Parathyroid adenoma (tissue), 2 donors: Measurements from ENCODE around the gene RBM33.

ENCODE experiments used
- H2AFZ ChIP-seq: fragments of 300-600 bp; sonication (generic); one replicate; pipeline ENCODE4 v1.7.0; 2017; ENCODE audit warnings: antibody characterized with exemption, mild to moderate bottlenecking
- H3K27ac ChIP-seq: fragments of 300-600 bp; sonication (generic); one replicate; pipeline ENCODE4 v1.7.0; 2017
- H3K27me3 ChIP-seq: fragments of 300-600 bp; sonication (generic); one replicate; pipeline ENCODE4 v1.7.0; 2017; ENCODE audit warnings: low read length; ENCODE audit not compliant: control insufficient read depth, insufficient read depth
- H3K36me3 ChIP-seq: fragments of 300-600 bp; sonication (generic); one replicate; pipeline ENCODE4 v1.7.0; 2017; ENCODE audit warnings: low read length; ENCODE audit not compliant: control insufficient read depth, insufficient read depth
- H3K4me1 ChIP-seq: fragments of 300-600 bp; sonication (generic); one replicate; pipeline ENCODE4 v1.7.0; 2017; ENCODE audit warnings: control low read depth
- H3K4me2 ChIP-seq: fragments of 300-600 bp; sonication (generic); one replicate; pipeline ENCODE4 v1.7.0; 2017; ENCODE audit warnings: low read length
- H3K4me3 ChIP-seq: fragments of 300-600 bp; sonication (generic); one replicate; pipeline ENCODE4 v1.7.0; 2017; ENCODE audit warnings: low read depth, low read length
- H3K79me2 ChIP-seq: fragments of 300-600 bp; sonication (generic); one replicate; pipeline ENCODE4 v1.7.0; 2017; ENCODE audit warnings: control low read depth
- H3K9ac ChIP-seq: fragments of 300-600 bp; sonication (generic); one replicate; pipeline ENCODE4 v1.7.0; 2017; ENCODE audit warnings: mild to moderate bottlenecking
- H3K9me3 ChIP-seq: fragments of 300-600 bp; sonication (generic); one replicate; pipeline ENCODE4 v1.7.0; 2017; ENCODE audit warnings: low read length; ENCODE audit not compliant: control insufficient read depth
- TF ChIP-seq, protein P1 (sequence below): fragments of 300-600 bp; sonication (generic); IDR thresholded peaks from one replicate; pipeline ENCODE4 v1.7.0; 2017; ENCODE audit warnings: antibody characterized with exemption, mild to moderate bottlenecking
- donor health status: primary hyperparathyroidism.

RBM33 gene

GRCh38 chr7:155727616-155728015, 83.2 kb downstream of the RBM33 start:
- peaks cover 4% of the 10 kb centered on the region for H3K4me1 ChIP-seq
- H3K79me2 ChIP-seq = peaks cover 41% of the 10 kb centered on the region
- H3K4me3 ChIP-seq = no peak overlapping the region
- no peaks in the 10 kb centered on the region for H3K36me3 ChIP-seq
- no peak overlapping the region for H2AFZ ChIP-seq
- no peak overlapping the region for H3K27ac ChIP-seq
- no peak overlapping the region for H3K9ac ChIP-seq
- no peaks in the 10 kb centered on the region for H3K9me3 ChIP-seq
- no peak overlapping the region for H3K4me2 ChIP-seq
- no peaks in the 10 kb centered on the region for H3K27me3 ChIP-seq
- TF ChIP-seq, protein P1, sequence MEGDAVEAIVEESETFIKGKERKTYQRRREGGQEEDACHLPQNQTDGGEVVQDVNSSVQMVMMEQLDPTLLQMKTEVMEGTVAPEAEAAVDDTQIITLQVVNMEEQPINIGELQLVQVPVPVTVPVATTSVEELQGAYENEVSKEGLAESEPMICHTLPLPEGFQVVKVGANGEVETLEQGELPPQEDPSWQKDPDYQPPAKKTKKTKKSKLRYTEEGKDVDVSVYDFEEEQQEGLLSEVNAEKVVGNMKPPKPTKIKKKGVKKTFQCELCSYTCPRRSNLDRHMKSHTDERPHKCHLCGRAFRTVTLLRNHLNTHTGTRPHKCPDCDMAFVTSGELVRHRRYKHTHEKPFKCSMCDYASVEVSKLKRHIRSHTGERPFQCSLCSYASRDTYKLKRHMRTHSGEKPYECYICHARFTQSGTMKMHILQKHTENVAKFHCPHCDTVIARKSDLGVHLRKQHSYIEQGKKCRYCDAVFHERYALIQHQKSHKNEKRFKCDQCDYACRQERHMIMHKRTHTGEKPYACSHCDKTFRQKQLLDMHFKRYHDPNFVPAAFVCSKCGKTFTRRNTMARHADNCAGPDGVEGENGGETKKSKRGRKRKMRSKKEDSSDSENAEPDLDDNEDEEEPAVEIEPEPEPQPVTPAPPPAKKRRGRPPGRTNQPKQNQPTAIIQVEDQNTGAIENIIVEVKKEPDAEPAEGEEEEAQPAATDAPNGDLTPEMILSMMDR = no peak

DNA sequence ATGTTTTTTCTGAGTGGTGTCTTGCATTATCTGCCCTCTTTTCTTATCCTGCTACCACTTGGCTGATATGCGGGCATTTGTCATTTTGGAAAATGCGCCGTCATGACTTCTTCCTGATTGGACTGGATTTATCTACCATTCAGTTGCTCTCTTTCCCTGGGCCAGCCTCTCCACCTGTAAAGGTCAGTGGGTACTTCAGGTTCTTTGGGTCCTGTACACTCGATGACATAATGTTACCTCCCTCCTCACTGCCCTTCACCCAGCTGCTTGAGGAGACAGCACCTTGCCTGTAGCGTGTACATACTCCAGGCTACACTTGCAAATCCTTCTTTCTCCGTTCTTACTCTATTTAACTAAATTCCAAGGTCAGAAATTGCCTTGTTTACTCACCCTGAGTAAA, 83.7 kb downstream of the RBM33 start:
- Histone ChIP-seq H3K36me3 (no peaks in the 10 kb centered on the region), H3K4me1 (peaks cover 4% of the 10 kb centered on the region), H3K9ac (no peak overlapping the region), H3K4me2 (no peak overlapping the region), H3K27me3 (no peaks in the 10 kb centered on the region), H3K4me3 (no peak overlapping the region), H3K9me3 (no peaks in the 10 kb centered on the region), H3K27ac (no peak overlapping the region), H3K79me2 (peaks cover 41% of the 10 kb centered on the region), H2AFZ (no peak overlapping the region)
- TF ChIP-seq, protein P1 = no peak

GRCh38 chr7:155729847-155730246, 85.4 kb downstream of the RBM33 start:
- H3K9ac ChIP-seq = no peak overlapping the region
- H3K9me3 ChIP-seq = no peaks in the 10 kb centered on the region
- no peak overlapping the region for H3K27ac ChIP-seq
- TF ChIP-seq, protein P1 = no peak
- H3K36me3 ChIP-seq = no peaks in the 10 kb centered on the region
- no peak overlapping the region for H3K4me3 ChIP-seq
- no peak overlapping the region for H2AFZ ChIP-seq
- H3K79me2 ChIP-seq = peaks cover 30% of the 10 kb centered on the region
- peaks cover 4% of the 10 kb centered on the region for H3K4me1 ChIP-seq
- no peaks in the 10 kb centered on the region for H3K27me3 ChIP-seq
- H3K4me2 ChIP-seq = no peak overlapping the region

- no peak overlapping the region for H2AFZ ChIP-seq
- H3K9ac ChIP-seq = no peak overlapping the region
- H3K4me3 ChIP-seq = no peak overlapping the region
- H3K27me3 ChIP-seq = no peaks in the 10 kb centered on the region
- H3K4me1 ChIP-seq = peaks cover 4% of the 10 kb centered on the region
- H3K9me3 ChIP-seq = no peaks in the 10 kb centered on the region
- no peaks in the 10 kb centered on the region for H3K36me3 ChIP-seq
- H3K27ac ChIP-seq = no peak overlapping the region
- TF ChIP-seq, protein P1 = no peak
- H3K79me2 ChIP-seq = peaks cover 30% of the 10 kb centered on the region
- H3K4me2 ChIP-seq = no peak overlapping the region
Measured at GRCh38 chr7:155731380-155731779, 86.9 kb downstream of the RBM33 start.

DNA sequence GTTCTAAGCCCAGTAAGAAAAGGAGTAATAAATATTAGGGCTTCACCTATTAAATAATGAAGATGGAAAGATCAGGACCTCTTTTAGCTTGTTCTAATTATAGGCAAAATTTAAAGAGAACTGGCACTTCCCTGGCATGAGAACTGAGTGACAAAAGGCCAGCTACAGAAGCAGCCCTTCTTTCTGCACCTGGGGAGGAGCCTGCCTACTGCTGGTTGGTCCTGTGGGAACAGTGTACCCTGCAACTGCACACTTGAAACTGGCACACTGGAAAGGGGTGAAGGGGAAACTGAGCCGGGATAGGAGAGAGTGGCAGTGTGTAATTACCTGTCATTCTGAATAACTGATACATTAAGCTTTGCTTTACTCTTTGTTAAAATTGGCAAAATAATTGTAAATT, 87.4 kb downstream of the RBM33 start:
- Histone ChIP-seq H3K27me3 (no peaks in the 10 kb centered on the region), H3K9ac (no peak overlapping the region), H3K4me3 (no peak overlapping the region), H3K36me3 (no peaks in the 10 kb centered on the region), H3K79me2 (peaks cover 28% of the 10 kb centered on the region), H3K27ac (no peak overlapping the region), H3K4me2 (no peak overlapping the region), H3K9me3 (no peaks in the 10 kb centered on the region), H2AFZ (no peak overlapping the region), H3K4me1 (peaks cover 4% of the 10 kb centered on the region)
- TF ChIP-seq, protein P1 = no peak
